GM10266 (cell line): ENCODE data around the gene RAPGEF6.

Experiments
- DNase-seq: peaks from one replicate; pipeline ENCODE4 v3.0.0; 2012; ENCODE audit errors: extremely low spot score
- TF ChIP-seq, protein P1 (sequence below): IDR thresholded peaks from 2 replicates; pipeline ENCODE4 v1.5.1; 2012; ENCODE audit warnings: mild to moderate bottlenecking, low read depth; ENCODE audit not compliant: control insufficient read depth, insufficient read depth; ENCODE audit errors: missing control alignments

RAPGEF6 gene

DNA sequence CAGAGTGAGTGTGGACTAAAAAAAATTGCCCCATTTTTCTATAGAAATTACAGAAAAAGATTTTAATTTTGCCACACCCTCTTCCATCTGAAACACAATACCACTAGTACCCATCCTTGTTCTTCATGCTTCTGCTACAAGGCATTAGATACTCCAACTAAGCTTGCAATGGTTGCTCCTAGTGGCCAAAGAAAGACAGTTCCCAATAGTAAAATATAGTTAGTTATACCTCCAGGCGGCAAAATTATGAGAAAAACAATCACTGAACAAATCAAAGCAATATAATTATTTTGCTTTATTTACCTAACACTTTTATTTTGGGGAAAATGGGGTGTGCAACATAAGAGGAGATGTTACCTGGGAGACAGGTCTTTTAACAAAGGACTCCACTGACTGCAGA lies 101.2 kb downstream of the RAPGEF6 start:
- TF ChIP-seq, protein P1, sequence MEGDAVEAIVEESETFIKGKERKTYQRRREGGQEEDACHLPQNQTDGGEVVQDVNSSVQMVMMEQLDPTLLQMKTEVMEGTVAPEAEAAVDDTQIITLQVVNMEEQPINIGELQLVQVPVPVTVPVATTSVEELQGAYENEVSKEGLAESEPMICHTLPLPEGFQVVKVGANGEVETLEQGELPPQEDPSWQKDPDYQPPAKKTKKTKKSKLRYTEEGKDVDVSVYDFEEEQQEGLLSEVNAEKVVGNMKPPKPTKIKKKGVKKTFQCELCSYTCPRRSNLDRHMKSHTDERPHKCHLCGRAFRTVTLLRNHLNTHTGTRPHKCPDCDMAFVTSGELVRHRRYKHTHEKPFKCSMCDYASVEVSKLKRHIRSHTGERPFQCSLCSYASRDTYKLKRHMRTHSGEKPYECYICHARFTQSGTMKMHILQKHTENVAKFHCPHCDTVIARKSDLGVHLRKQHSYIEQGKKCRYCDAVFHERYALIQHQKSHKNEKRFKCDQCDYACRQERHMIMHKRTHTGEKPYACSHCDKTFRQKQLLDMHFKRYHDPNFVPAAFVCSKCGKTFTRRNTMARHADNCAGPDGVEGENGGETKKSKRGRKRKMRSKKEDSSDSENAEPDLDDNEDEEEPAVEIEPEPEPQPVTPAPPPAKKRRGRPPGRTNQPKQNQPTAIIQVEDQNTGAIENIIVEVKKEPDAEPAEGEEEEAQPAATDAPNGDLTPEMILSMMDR, result peak; percentile 11
- DNase-seq, result no peak

GRCh38 chr5:131532031-131532640 lies 102.9 kb downstream of the RAPGEF6 start:
- TF ChIP-seq, protein P1, result no peak

DNA sequence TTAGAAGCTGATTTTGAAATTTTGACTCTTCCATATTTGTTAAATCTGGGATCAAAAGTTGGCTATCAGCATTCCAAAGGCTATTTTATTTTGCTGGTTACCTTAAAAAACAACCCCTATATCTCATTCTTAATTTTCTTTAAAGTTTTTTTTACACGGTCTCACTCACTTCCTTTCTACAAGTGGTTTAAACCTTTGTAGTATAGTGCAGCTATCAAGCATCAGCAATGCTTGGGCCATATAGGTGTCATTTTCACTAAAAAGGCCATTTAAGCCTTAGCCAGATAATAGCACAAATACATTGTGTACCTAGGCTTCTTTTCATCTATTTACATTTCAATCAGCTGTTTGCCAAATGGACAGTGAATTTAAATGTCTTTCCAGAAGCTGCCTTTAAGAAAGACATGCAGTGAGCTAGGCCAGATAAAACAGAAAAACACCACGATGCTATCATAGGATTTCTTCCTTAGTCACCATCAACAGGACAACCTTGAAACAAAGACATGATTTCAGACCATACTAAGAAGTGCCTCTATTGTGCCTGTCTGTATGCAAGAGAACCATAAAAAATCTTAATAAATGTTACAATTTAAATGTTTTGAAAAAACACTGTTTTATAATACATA lies 104.2 kb downstream of the RAPGEF6 start:
- DNase-seq, result no peak
- TF ChIP-seq, protein P1, result no peak

More at GRCh38 chr5:131532031-131532640, 102.9 kb downstream of the RAPGEF6 start:
- no peak for DNase-seq

DNA sequence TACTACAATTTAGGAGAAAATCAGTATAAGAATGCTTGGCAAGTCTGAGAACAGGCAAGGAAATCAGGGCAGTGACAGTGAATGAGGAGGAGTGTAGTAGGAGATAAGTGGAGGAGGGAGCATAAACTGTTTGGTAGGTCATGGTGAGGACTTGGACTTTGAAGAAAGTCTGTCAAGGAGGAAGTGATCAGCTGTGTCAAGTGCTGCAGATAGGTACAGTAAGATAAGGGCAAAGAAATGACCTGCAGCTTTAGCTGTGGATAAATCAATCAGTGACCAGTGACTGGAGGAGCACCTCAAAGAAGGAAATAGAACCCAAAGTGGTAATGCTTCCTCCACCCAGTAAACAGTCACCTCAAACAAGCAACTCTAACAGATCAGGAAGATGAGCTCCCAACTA lies 106.3 kb downstream of the RAPGEF6 start:
- no peak for DNase-seq
- TF ChIP-seq, protein P1, result no peak

DNA sequence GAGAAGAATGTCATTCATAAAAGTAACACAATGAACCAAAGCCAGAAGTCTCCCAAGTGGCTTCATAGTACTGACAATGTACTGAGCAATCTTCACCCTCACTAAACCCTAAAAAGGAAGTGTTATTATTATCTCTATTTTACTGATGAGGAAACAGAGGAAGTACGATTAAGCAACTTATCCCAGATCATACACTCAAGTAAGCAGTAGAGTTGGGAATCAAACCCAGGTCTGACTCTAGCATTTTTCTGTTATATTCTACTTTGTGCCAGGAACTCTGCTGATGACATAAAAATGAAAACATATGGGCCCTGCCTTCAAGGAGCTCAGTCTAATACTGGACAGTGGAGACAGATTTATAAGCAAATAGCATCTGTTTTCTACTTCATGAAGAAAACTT lies 109.2 kb downstream of the RAPGEF6 start:
- TF ChIP-seq, protein P1, result no peak
- DNase-seq, result no peak

DNA sequence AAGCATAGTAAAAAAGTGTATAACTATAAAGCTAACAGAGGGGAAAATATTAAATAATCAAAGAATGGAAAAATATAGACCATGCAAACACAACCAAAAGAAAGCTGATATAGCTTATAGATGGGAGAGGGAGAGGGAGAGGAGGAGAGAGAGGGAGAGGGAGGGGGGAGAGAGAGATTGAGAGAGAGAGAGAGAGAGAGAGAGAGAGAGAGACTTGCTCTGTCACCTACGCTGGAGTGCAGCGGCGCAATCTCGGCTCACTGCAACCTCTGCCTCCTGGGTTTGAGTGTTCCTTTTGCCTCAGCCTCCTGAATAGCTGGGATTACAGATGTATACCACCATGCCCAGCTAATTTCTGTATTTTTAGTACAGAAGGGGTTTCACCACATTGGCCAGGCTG lies 110.6 kb downstream of the RAPGEF6 start:
- TF ChIP-seq, protein P1, result no peak

GRCh38 chr5:131523500-131524185 lies 111.4 kb downstream of the RAPGEF6 start:
- TF ChIP-seq, protein P1, result no peak
- no peak for DNase-seq

More for the DNA sequence above, 110.6 kb downstream of the RAPGEF6 start:
- no peak for DNase-seq
